HCT116 (cell line): Measurements from ENCODE around the gene DMBX1. TPM values are rescaled to one million over a fixed set of nuclear protein-coding genes. Genes with fewer than 3 reads are reported as not detected.

Experiments
- ATAC-seq: fragments of 200-7000 bp; cut with Tn5 transposase; 2 replicates; pipeline ENCODE4 v1.9.1; 2020; ENCODE audit warnings: mild to moderate bottlenecking, moderate library complexity
- BruUV-seq: library from RNA; stranded (reverse); fragments of 400-500 nt; replicated peaks from 2 replicates; lab custom pipeline; 2021; lab: Mats Ljungman, UMichigan
- CTCF ChIA-PET: fragments of 300-600 bp; sonication (Branson Sonifier 250); formaldehyde crosslinking; loops from one replicate; lab custom pipeline; 2021; ENCODE audit warnings: antibody characterized with exemption; lab: Charles Lee
- POLR2A ChIA-PET: fragments of 300-600, 350-600 bp; sonication (Branson Sonifier 250); formaldehyde crosslinking; loops from one replicate; lab custom pipeline; 2021; ENCODE audit warnings: antibody characterized with exemption; lab: Charles Lee
- RAD21 ChIA-PET, 2 experiments: fragments of 300-600 bp; sonication (Branson Sonifier 250); formaldehyde crosslinking; loops; one replicate each; lab custom pipeline; 2023; ENCODE audit warnings: low total read pairs in 2 of 2; ENCODE audit not compliant: uncharacterized antibody in 2 of 2, unreplicated experiment in 2 of 2, low non-redundant PET in 1 of 2; lab: Charles Lee
- DNase-seq: peaks from one replicate; pipeline ENCODE4 v3.0.0-alpha.2; 2010; ENCODE audit warnings: low read depth, low spot score
- H2AFZ ChIP-seq: fragments of 200-600 bp; shearing (Covaris generic), sonication (generic); 2 replicates; pipeline ENCODE4 v1.6.1; 2017; ENCODE audit warnings: low read depth, mixed run types, mixed read lengths, antibody characterized with exemption, low read length; ENCODE audit not compliant: poor library complexity, severe bottlenecking
- H3K27ac ChIP-seq: 2 replicates; pipeline ENCODE4 v1.5.1; 2012; ENCODE audit warnings: low read depth, low read length
- H3K27me3 ChIP-seq: fragments of 200-600 bp; sonication (generic); 2 replicates; pipeline ENCODE4 v1.6.1; 2016; ENCODE audit warnings: mixed run types, low read length, mixed read lengths; ENCODE audit not compliant: insufficient read depth
- H3K36me3 ChIP-seq, 2 experiments: fragments of 200-500 bp in 1 of 2; fragments of 200-600 bp in 1 of 2; sonication (Bioruptor generic) in 1 of 2; sonication (generic) in 1 of 2; 2 replicates each; pipeline versions ENCODE4 v1.5.1 to v1.6.1; 2014 to 2016; ENCODE audit warnings: low read length in 2 of 2, inconsistent platforms in 1 of 2, mixed read lengths in 1 of 2, mixed run types in 1 of 2; ENCODE audit not compliant: insufficient read depth in 2 of 2, control insufficient read depth in 1 of 2
- H3K4me1 ChIP-seq, 2 experiments: fragments of 200-600 bp in 1 of 2; sonication (generic) in 1 of 2; 2 replicates each; pipeline versions ENCODE4 v1.5.1 to v1.6.1; 2012 to 2017; ENCODE audit warnings: low read length in 2 of 2, inconsistent platforms in 1 of 2, mild to moderate bottlenecking in 1 of 2, mixed read lengths in 1 of 2, mixed run types in 1 of 2, moderate library complexity in 1 of 2; ENCODE audit not compliant: insufficient read depth in 2 of 2, control insufficient read depth in 1 of 2
- H3K4me2 ChIP-seq: fragments of 200-600 bp; sonication (generic); 2 replicates; pipeline ENCODE4 v1.6.1; 2017; ENCODE audit warnings: mixed run types, low read length, mixed read lengths
- H3K4me3 ChIP-seq, 2 experiments: fragments of 200-600 bp in 1 of 2; sonication (generic) in 1 of 2; replicated peaks in 1 of 2; 2 replicates each; pipeline ENCODE4 v1.5.1; 2011 to 2016; ENCODE audit warnings: low read length in 2 of 2, control low read depth in 1 of 2, low read depth in 1 of 2, mild to moderate bottlenecking in 1 of 2, mixed read lengths in 1 of 2, mixed run types in 1 of 2
- H3K79me2 ChIP-seq: fragments of 200-600 bp; sonication (generic); 2 replicates; pipeline ENCODE4 v1.6.1; 2017; ENCODE audit warnings: mild to moderate bottlenecking, mixed run types, low read length, moderate library complexity, mixed read lengths; ENCODE audit not compliant: insufficient read depth
- H3K9ac ChIP-seq: fragments of 200-600 bp; sonication (generic); 2 replicates; pipeline ENCODE4 v1.6.1; 2016; ENCODE audit warnings: low read length, mixed read lengths
- H3K9me2 ChIP-seq: fragments of 200-600 bp; sonication (generic), shearing (Covaris generic); 2 replicates; pipeline ENCODE4 v1.6.1; 2017; ENCODE audit warnings: mixed run types, mild to moderate bottlenecking, moderate library complexity; ENCODE audit not compliant: insufficient read depth
- H3K9me3 ChIP-seq, 2 experiments: fragments of 200-500 bp in 1 of 2; fragments of 200-600 bp in 1 of 2; sonication (Bioruptor generic) in 1 of 2; sonication (generic) in 1 of 2; 2 replicates each; pipeline ENCODE4 v1.6.1; 2014 to 2017; ENCODE audit warnings: low read length in 2 of 2, mixed read lengths in 2 of 2, inconsistent platforms in 1 of 2, low read depth in 1 of 2, mild to moderate bottlenecking in 1 of 2, mixed run types in 1 of 2, moderate library complexity in 1 of 2; ENCODE audit not compliant: control insufficient read depth in 1 of 2, insufficient read depth in 1 of 2
- H4K20me1 ChIP-seq: fragments of 200-600 bp; sonication (generic), shearing (Covaris generic); 2 replicates; pipeline ENCODE4 v1.6.1; 2017; ENCODE audit warnings: mixed run types, mild to moderate bottlenecking, moderate library complexity; ENCODE audit not compliant: insufficient read depth
- CBX3 ChIP-seq: IDR thresholded peaks from 2 replicates; pipeline ENCODE4 v1.6.1; 2012; ENCODE audit warnings: low read depth
- CEBPB ChIP-seq: IDR thresholded peaks from 2 replicates; pipeline ENCODE4 v1.6.1; 2012; ENCODE audit warnings: low read depth
- CTCF ChIP-seq, 3 experiments: fragments of 200-600 bp in 1 of 3; sonication (generic) in 1 of 3; IDR thresholded peaks in 2 of 3; conservative IDR thresholded peaks in 1 of 3; 2 replicates each; pipeline ENCODE4 v1.5.1; 2012 to 2017; ENCODE audit warnings: low read depth in 2 of 3, low read length in 2 of 3, antibody characterized with exemption in 1 of 3, borderline replicate concordance in 1 of 3, control low read depth in 1 of 3, mild to moderate bottlenecking in 1 of 3, mixed read lengths in 1 of 3, mixed run types in 1 of 3, moderate library complexity in 1 of 3; ENCODE audit not compliant: insufficient read depth in 1 of 3
- RAD21 ChIP-seq: IDR thresholded peaks from 2 replicates; pipeline ENCODE4 v1.6.1; 2012; ENCODE audit warnings: low read depth, mild to moderate bottlenecking
- SIN3A ChIP-seq: IDR thresholded peaks from 2 replicates; pipeline ENCODE4 v1.6.1; 2012; ENCODE audit warnings: low read depth
- SP1 ChIP-seq: IDR thresholded peaks from 2 replicates; pipeline ENCODE4 v1.6.1; 2012; ENCODE audit warnings: low read depth
- SRF ChIP-seq: IDR thresholded peaks from 2 replicates; pipeline ENCODE4 v1.6.1; 2012; ENCODE audit warnings: low read depth
- ZBTB33 ChIP-seq: IDR thresholded peaks from 2 replicates; pipeline ENCODE4 v1.6.1; 2011; ENCODE audit warnings: mild to moderate bottlenecking, low read length, moderate library complexity; ENCODE audit not compliant: insufficient replicate concordance; ENCODE audit errors: extremely low read depth
- ZFX ChIP-seq: fragments of 450-650 bp; IDR thresholded peaks from 2 replicates; pipeline ENCODE4 v1.6.1; 2017
- intact Hi-C: fragments of 100-400 bp; cut with micrococcal nuclease; formaldehyde crosslinking; loops from 2 replicates; pipeline ENCODE4 v1.10.0; 2022
- total RNA-seq: library from RNA; stranded (reverse); gene quantifications from one replicate; pipeline ENCODE4 v1.2.1, GENCODE V29; 2021; ENCODE audit not compliant: unreplicated experiment

Gene DMBX1
- total RNA-seq, 1 experiment from 2014 or later: 4.3 TPM

GRCh38 chr1:46530791-46531409 lies 41.3 kb downstream of the DMBX1 start:
- Histone ChIP-seq H2AFZ (no peak overlapping the region), H3K4me1 (peaks cover 2 to 13% of the 10 kb centered on the region in 2 experiments; a peak in 3 of 4 replicates), H3K9ac (no peak overlapping the region)
- DNase-seq: no peak
- intact Hi-C loops: no loop called here
- CTCF ChIA-PET: interaction anchor here (1.3 to 5.5 kb wide), 3 partner anchors 17 to 85 kb away, joined by 5 to 67 read pairs (median 8); no protein-coding TSS in a partner anchor
- no peak for TF ChIP-seq SRF
- no peak for TF ChIP-seq SP1
- no peak for TF ChIP-seq CBX3
- no peak for TF ChIP-seq CEBPB
- TF ChIP-seq ZFX: no peak
- TF ChIP-seq RAD21: peak; percentile 37; the same call in 1 of the 2 replicates
- no peak for TF ChIP-seq ZBTB33
- no peak for TF ChIP-seq SIN3A
- TF ChIP-seq CTCF (IDR thresholded peaks at IDR 0.05 in 2 of 3, conservative IDR thresholded peaks at IDR 0.05 in 1 of 3; ENCODE audit: borderline replicate concordance in 1 of 3, insufficient read depth in 1 of 3, low read depth in 2 of 3, low read length in 2 of 3): peak; percentile 12 to 38 (median 38); a peak in 4 of 6 replicates
- TF ChIP-seq, all 23 proteins: peak for 2
- no peaks in the 10 kb centered on the region for H3K36me3 ChIP-seq
- H3K27me3 ChIP-seq: no peaks in the 10 kb centered on the region
- H3K79me2 ChIP-seq: no peaks in the 10 kb centered on the region
- peak overlapping the region; percentile 3; the same call in 1 of the 2 replicates for H3K4me2 ChIP-seq
- no peak overlapping the region for H3K4me3 ChIP-seq
- H4K20me1 ChIP-seq: no peaks in the 10 kb centered on the region
- ChIA-PET RAD21 (interaction anchor here in 1 of 2 experiments (0.5 kb wide), 1 partner anchor 124 kb away, joined by 3 read pairs; no protein-coding TSS in a partner anchor), POLR2A (no interaction called here)
- H3K9me2 ChIP-seq: no peaks in the 10 kb centered on the region
- no peaks in the 10 kb centered on the region for H3K9me3 ChIP-seq
- BruUV-seq: no TSS peak
- ATAC-seq: peak; percentile 39
- no peak overlapping the region for H3K27ac ChIP-seq
